ENCODE results near the gene NEIL1. TPM values are rescaled to one million over a fixed set of nuclear protein-coding genes. Genes with fewer than 3 reads are reported as not detected.

The NEIL1 gene
- total RNA-seq, 1 experiment from 2014 or later: 0.29 TPM

DNA sequence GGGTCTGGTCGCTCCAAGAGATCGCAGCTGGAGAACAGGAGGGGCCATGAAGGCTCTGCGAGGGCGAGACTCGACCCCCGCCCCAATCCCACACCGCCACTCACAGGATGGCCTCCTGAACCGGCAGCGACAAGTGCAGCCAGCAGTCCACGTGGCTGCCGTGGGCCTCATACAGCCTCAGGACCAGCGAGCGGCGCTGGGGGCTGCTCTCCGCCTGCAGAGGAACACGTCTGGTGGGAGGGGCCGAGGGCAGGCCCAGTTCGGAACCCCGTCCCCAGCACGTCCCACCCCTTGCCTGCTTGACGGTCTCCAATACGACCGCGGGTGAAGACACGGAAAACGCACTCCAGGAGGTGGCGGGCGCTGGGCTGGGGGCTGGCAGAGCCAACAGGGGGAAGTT is 9.2 kb downstream of the NEIL1 start:
- Histone ChIP-seq H3K36me3 (peaks cover 35% of the 10 kb centered on the region), H3K4me3 (no peak overlapping the region), H3K9me3 (replicated peaks) (no peaks in the 10 kb centered on the region), H3K27me3 (replicated peaks) (no peaks in the 10 kb centered on the region), H3K4me1 (replicated peaks) (no peaks in the 10 kb centered on the region), H3K27ac (no peak overlapping the region)
- DNase-seq (ENCODE audit: low read depth in 1 of 2, low spot score in 2 of 2): no peak

GRCh38 chr15:75356517-75356916 is 9.7 kb downstream of the NEIL1 start:
- Histone ChIP-seq H3K9me3 (replicated peaks) (no peaks in the 10 kb centered on the region), H3K36me3 (peaks cover 40% of the 10 kb centered on the region), H3K27me3 (replicated peaks) (no peaks in the 10 kb centered on the region), H3K27ac (no peak overlapping the region), H3K4me1 (replicated peaks) (no peaks in the 10 kb centered on the region), H3K4me3 (no peak overlapping the region)
- DNase-seq (ENCODE audit: low read depth in 1 of 2, low spot score in 2 of 2): no peak

DNA sequence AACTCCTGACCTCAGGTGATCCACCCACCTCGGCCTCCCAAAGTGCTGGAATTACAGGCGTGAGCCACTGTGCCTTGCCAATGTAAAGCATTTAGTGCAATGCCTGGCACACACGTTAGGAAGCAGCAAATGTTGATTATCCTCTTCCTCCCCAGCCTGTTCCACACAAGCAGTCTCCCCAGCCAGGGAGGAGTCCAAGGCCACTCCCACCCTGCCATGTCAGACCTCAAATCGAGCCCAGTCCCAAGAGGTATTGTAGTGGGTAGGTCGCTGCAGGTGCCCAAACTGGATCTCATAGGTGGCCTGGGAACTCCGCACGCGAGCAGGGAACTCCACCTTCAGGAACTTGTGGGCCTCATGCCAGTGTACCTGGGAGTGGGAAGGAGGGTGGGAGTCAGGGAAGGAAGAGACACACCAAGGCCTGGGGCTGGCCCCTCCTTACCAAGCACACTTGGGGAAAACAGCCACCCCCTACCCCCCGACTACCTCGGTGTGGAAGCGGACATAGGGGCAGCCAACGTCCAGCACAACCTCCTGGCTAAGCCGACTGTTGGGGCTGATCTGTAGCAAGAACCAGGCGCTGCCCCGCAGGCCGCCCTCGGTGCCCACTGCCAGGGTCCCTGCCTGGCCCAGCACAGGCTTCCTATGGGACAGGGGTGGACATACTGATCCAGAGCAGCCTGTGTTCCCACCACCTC is 11.3 kb downstream of the NEIL1 start:
- no peaks in the 10 kb centered on the region for H3K4me1 ChIP-seq (replicated peaks)
- no peak overlapping the region for H3K4me3 ChIP-seq
- peaks cover 54% of the 10 kb centered on the region for H3K36me3 ChIP-seq
- DNase-seq (ENCODE audit: low read depth in 1 of 2, low spot score in 2 of 2): no peak
- no peaks in the 10 kb centered on the region for H3K27me3 ChIP-seq (replicated peaks)
- H3K9me3 ChIP-seq (replicated peaks): no peaks in the 10 kb centered on the region
- no peak overlapping the region for H3K27ac ChIP-seq

DNA sequence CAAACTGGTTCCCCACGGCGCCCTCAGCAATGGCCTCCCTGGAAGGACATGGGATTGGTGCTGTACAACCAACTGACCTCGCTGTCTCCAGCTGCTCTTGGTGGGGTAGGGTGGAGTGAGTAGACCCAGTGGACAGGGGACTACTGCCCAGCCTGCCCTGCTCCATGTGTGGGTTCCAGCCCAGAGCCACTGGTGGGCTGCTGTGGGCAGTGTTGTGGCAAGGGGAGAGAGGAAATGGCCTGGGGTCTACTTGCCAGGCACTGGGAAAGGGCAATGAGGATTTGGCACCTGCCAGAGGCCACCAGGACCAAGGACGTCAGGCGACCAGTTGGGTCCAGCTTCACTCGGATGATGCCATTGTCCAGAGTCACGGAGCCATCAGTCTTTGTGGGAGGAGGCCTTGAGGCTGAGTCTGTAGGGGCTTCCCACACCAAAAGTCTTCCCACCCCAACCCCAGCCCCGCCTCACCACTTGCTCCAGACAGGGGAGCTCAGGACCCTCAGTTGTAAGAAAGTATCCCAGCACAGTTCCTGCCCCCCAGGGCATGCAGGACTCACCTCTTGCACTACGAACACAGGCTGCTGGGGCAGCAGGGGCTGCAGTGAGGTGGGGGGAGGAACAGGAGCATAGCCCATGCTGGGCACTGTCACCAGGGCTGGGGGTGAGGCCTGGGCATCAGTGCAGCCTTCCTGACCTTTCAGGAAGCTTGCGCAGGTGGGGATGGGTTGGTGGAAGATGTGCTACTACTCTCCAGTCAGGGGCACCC is 12.1 kb downstream of the NEIL1 start:
- Histone ChIP-seq H3K36me3 (peaks cover 59% of the 10 kb centered on the region), H3K9me3 (replicated peaks) (no peaks in the 10 kb centered on the region), H3K27ac (no peak overlapping the region), H3K27me3 (replicated peaks) (no peaks in the 10 kb centered on the region), H3K4me3 (no peak overlapping the region), H3K4me1 (replicated peaks) (no peaks in the 10 kb centered on the region)
- DNase-seq (ENCODE audit: low read depth in 1 of 2, low spot score in 2 of 2): no peak

DNA sequence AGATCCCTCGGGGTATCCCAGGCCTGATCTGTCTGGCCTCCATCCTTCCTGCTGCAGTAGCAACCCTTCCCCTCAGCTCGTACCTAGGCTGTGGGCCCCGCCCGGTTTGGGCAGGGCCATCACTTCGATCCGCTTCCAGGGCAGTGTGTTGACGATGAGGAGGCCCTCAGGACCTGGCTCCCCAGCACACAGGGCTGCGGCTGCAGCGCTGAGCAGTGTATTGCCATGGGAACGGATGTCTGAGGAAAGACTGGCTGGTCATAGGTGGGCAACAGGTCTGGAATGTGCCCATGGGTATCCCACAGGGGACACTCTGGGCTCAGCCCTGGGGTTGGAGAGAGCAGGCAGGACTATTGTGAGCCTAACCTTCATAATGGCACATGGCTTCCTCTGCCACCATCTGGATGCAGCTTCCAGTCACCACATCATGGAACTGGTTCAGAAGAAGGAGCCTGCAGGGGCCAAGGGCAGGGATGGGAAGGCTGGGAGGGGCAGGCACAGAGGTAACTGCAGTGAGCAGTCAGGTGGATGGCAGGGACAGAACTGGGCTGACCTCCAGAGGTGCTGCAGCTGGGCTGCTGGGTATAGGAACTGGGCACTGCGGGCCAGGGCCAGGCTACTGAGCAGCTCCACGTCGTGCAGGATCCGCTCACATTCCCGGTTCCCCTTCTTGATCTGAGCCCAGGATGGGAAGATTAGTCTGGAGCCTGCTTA is 12.9 kb downstream of the NEIL1 start:
- Histone ChIP-seq H3K27ac (no peak overlapping the region), H3K27me3 (replicated peaks) (no peaks in the 10 kb centered on the region), H3K36me3 (peaks cover 67% of the 10 kb centered on the region), H3K4me3 (no peak overlapping the region), H3K9me3 (replicated peaks) (no peaks in the 10 kb centered on the region), H3K4me1 (replicated peaks) (no peaks in the 10 kb centered on the region)
- DNase-seq (ENCODE audit: low read depth in 1 of 2, low spot score in 2 of 2): no peak

DNA sequence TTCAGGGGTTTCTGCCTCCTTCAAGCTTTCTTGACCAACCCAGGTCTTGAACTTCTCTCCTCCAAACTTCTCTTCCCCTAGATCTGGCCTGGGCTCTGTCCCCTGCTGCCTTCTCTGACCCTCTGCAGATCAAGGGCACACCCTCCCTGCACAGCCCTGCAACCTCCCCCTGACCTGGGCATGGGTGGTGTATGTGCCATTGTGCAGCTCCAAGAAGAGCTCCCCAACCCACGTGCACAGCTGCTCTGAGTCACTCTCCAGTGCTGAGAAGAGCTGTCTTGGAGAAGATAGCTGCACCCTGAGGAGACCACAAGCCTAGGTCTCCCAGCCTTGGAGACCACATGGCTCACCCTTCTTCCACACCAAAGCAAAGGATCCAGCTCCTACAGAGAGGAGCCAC is 13.6 kb downstream of the NEIL1 start:
- no peak overlapping the region for H3K27ac ChIP-seq
- no peaks in the 10 kb centered on the region for H3K9me3 ChIP-seq (replicated peaks)
- H3K4me1 ChIP-seq (replicated peaks): no peaks in the 10 kb centered on the region
- no peaks in the 10 kb centered on the region for H3K27me3 ChIP-seq (replicated peaks)
- no peak overlapping the region for H3K4me3 ChIP-seq
- DNase-seq (ENCODE audit: low read depth in 1 of 2, low spot score in 2 of 2): no peak
- peaks cover 74% of the 10 kb centered on the region for H3K36me3 ChIP-seq

DNA sequence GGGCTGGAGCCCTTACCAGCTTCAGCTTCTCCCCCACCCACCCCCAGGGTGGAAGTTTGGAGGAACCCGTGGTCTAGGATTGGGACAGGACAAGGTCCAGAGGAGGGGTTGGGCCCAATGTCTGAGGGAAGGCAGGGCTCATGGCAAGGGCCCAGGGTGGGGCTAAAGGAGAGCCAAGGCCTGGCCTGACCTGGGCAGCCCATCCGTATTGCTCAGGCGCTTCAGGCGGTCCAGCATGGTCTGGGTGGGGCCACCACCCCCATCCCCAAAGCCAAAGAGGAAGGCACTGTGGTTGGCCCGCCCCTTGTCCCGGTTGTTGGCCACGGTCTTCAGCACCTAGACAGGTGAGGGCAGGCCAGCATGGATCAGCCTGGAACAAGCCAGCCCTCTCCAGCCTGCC is 14.0 kb downstream of the NEIL1 start:
- DNase-seq (ENCODE audit: low read depth in 1 of 2, low spot score in 2 of 2): no peak
- H3K9me3 ChIP-seq (replicated peaks): no peaks in the 10 kb centered on the region
- H3K4me1 ChIP-seq (replicated peaks): no peaks in the 10 kb centered on the region
- H3K27me3 ChIP-seq (replicated peaks): no peaks in the 10 kb centered on the region
- H3K27ac ChIP-seq: no peak overlapping the region
- H3K4me3 ChIP-seq: no peak overlapping the region
- peaks cover 78% of the 10 kb centered on the region for H3K36me3 ChIP-seq

DNA sequence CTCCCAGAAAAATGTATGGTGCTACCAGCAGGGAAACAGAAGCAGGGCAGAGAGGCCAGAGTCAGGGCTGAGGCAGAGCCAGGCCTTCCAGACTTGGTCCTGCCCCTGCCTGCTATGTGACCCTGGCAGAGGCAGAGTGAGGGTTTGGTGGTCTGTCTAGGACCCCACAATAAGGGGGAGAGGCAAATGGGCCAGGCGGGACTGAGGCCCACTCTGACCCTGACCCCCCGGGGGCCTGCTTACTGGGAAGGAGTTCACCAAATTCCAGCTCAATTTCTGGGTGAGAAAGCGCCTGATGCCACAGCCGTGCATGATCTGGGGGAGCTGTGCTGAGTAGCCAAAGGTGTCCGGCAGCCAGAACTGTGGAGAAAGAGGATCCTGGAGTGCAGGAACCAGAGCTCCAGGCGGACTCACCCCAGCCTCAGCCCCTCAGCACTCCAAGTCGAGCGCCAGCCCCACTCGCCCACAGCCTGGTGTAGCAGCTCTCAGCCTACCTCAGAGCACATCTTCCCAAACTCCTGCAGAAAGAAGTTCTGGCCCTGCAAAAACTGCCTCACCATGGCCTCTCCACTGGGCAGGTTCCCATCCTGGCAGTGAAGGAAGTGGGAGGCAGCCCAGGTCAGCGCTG is 14.6 kb downstream of the NEIL1 start:
- Histone ChIP-seq H3K36me3 (peaks cover 83% of the 10 kb centered on the region), H3K4me1 (replicated peaks) (no peaks in the 10 kb centered on the region)

GRCh38 chr15:75361989-75362641 is 15.3 kb downstream of the NEIL1 start:
- peaks cover 85% of the 10 kb centered on the region for H3K36me3 ChIP-seq
- H3K4me3 ChIP-seq: no peak overlapping the region
- no peak overlapping the region for H3K27ac ChIP-seq
- DNase-seq (ENCODE audit: low read depth in 1 of 2, low spot score in 2 of 2): no peak
- no peaks in the 10 kb centered on the region for H3K27me3 ChIP-seq (replicated peaks)
- no peaks in the 10 kb centered on the region for H3K9me3 ChIP-seq (replicated peaks)
- H3K4me1 ChIP-seq (replicated peaks): peaks cover 2% of the 10 kb centered on the region; the same call in 1 of the 2 replicates

More for the DNA sequence above, 14.6 kb downstream of the NEIL1 start:
- Histone ChIP-seq H3K4me3 (no peak overlapping the region), H3K27ac (no peak overlapping the region), H3K9me3 (replicated peaks) (no peaks in the 10 kb centered on the region), H3K27me3 (replicated peaks) (no peaks in the 10 kb centered on the region)
- no peak for DNase-seq (ENCODE audit: low read depth in 1 of 2, low spot score in 2 of 2)

- DNase-seq (ENCODE audit: low read depth in 1 of 2, low spot score in 2 of 2): no peak
- Histone ChIP-seq H3K9me3 (replicated peaks) (no peaks in the 10 kb centered on the region), H3K4me3 (no peak overlapping the region), H3K27ac (no peak overlapping the region), H3K4me1 (replicated peaks) (peaks cover 7% of the 10 kb centered on the region), H3K36me3 (peaks cover 90% of the 10 kb centered on the region), H3K27me3 (replicated peaks) (no peaks in the 10 kb centered on the region)
These were observed 15.9 kb downstream of the NEIL1 start for GRCh38 chr15:75362642-75363249.

DNA sequence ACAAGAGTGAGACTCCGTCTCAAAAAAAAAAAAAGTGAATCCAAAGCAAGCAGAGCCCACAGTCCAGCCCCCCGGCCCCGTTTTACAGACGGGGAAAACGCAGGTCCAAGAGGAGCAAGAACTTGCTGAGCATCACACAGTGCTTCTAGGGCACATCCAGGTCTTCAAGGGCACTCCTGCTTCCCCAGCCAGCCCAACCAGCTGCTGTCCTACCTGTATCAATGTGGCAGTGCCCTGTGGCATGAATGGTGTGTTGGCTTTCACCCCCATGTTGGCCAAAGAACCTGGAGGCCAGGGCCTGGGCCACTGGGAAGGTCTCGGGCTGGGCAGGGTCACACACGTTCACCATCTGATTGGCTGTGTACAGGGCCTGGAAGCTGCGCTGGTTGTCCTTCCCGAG is 16.9 kb downstream of the NEIL1 start:
- Histone ChIP-seq H3K4me1 (replicated peaks) (peaks cover 8% of the 10 kb centered on the region), H3K9me3 (replicated peaks) (no peaks in the 10 kb centered on the region), H3K4me3 (no peak overlapping the region), H3K36me3 (peaks cover 86% of the 10 kb centered on the region), H3K27ac (no peak overlapping the region), H3K27me3 (replicated peaks) (no peaks in the 10 kb centered on the region)
- DNase-seq (ENCODE audit: low read depth in 1 of 2, low spot score in 2 of 2): no peak

DNA sequence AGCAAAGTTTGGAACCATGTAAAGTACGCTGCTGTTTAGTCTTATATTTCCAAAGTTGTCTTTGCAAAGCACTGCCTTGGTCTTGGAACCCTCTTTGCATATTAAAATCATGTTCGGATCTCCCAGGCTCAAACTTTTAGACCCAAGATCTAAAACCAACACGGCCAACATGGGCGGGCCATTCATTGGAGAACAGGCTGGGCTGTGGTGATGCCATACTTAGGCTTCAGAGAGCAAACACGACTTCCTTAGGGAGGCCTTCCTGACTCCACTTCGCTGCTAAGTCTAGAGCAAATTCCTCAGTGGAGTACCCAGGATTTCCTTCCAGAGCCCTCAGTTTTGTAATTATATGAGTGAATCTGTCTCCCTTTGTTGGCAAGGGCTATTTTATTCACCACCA is 18.0 kb downstream of the NEIL1 start:
- Histone ChIP-seq H3K27me3 (replicated peaks) (no peaks in the 10 kb centered on the region), H3K36me3 (peaks cover 85% of the 10 kb centered on the region), H3K27ac (no peak overlapping the region), H3K4me1 (replicated peaks) (peaks cover 18% of the 10 kb centered on the region), H3K4me3 (no peak overlapping the region), H3K9me3 (replicated peaks) (no peaks in the 10 kb centered on the region)
- DNase-seq (ENCODE audit: low read depth in 1 of 2, low spot score in 2 of 2): no peak

DNA sequence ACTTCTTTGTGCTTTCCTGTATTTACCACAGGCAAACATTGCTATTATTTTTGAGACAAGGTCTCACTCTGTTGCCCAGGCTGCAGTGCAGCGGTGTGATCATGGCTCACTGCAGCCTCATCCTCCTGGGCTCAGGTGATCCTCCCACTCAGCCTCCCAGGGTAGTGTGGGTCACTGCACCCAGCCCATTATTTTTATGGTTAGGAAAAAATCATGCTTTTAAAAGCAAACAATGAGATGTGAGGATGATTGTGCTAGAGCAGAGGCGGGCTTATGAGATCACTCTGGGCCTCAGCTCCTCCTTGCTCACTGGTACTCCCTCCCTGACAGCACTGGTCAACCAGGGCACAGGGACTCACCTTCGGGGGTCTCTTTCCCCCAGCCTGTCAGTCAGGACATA is 19.3 kb downstream of the NEIL1 start:
- H3K4me1 ChIP-seq (replicated peaks): peaks cover 18% of the 10 kb centered on the region
- no peak overlapping the region for H3K4me3 ChIP-seq
- H3K9me3 ChIP-seq (replicated peaks): no peaks in the 10 kb centered on the region
- H3K27me3 ChIP-seq (replicated peaks): no peaks in the 10 kb centered on the region
- no peak for DNase-seq (ENCODE audit: low read depth in 1 of 2, low spot score in 2 of 2)
- no peak overlapping the region for H3K27ac ChIP-seq
- H3K36me3 ChIP-seq: peaks cover 84% of the 10 kb centered on the region
